Mesendoderm (in vitro differentiated cells): ENCODE measurements around the gene CA7.
A peak's percentile ranks its signal among the peaks of the same experiment; 100 is the strongest.

Experiments
- DNase-seq: peaks from one replicate; pipeline ENCODE4 v3.0.0; 2013
- H2AK5ac ChIP-seq: 2 replicates; pipeline ENCODE4 v1.6.1; 2013; ENCODE audit warnings: low read length, inconsistent platforms
- H2BK120ac ChIP-seq: 2 replicates; pipeline ENCODE4 v1.6.1; 2013; ENCODE audit warnings: low read depth, mild to moderate bottlenecking, low read length, moderate library complexity, mixed read lengths
- H2BK15ac ChIP-seq: replicated peaks from 2 replicates; pipeline ENCODE4 v1.6.1; 2013; ENCODE audit warnings: low read depth, mild to moderate bottlenecking, moderate library complexity
- H2BK5ac ChIP-seq: 2 replicates; pipeline ENCODE4 v1.6.1; 2013; ENCODE audit warnings: low read length, inconsistent platforms
- H3K18ac ChIP-seq: 2 replicates; pipeline ENCODE4 v1.6.1; 2013; ENCODE audit warnings: mild to moderate bottlenecking, low read length, mixed read lengths
- H3K23ac ChIP-seq: one replicate; pipeline ENCODE4 v1.6.1; 2013; ENCODE audit warnings: low read length
- H3K27ac ChIP-seq: 2 replicates; pipeline ENCODE4 v1.5.1; 2013; ENCODE audit warnings: low read depth, mild to moderate bottlenecking, inconsistent platforms, low read length, moderate library complexity
- H3K27me3 ChIP-seq: 2 replicates; pipeline ENCODE4 v1.6.1; 2013; ENCODE audit warnings: low read length, control low read depth, mild to moderate bottlenecking, inconsistent platforms; ENCODE audit not compliant: insufficient read depth, poor library complexity
- H3K36me3 ChIP-seq: 2 replicates; pipeline ENCODE4 v1.6.1; 2013; ENCODE audit warnings: low read length, inconsistent platforms; ENCODE audit not compliant: control insufficient read depth, insufficient read depth
- H3K4ac ChIP-seq: one replicate; pipeline ENCODE4 v1.6.1; 2013; ENCODE audit warnings: low read depth, mild to moderate bottlenecking, low read length, moderate library complexity
- H3K4me1 ChIP-seq: 2 replicates; pipeline ENCODE4 v1.6.1; 2013; ENCODE audit warnings: low read depth, low read length, inconsistent platforms; ENCODE audit not compliant: control insufficient read depth
- H3K4me2 ChIP-seq: 2 replicates; pipeline ENCODE4 v1.6.1; 2013; ENCODE audit warnings: low read length
- H3K4me3 ChIP-seq: 2 replicates; pipeline ENCODE4 v1.5.1; 2013; ENCODE audit warnings: mild to moderate bottlenecking, low read length
- H3K56ac ChIP-seq: one replicate; pipeline ENCODE4 v1.6.1; 2013; ENCODE audit warnings: low read length
- H3K79me1 ChIP-seq: 2 replicates; pipeline ENCODE4 v1.6.1; 2013; ENCODE audit warnings: low read length, inconsistent platforms
- H3K79me2 ChIP-seq: 2 replicates; pipeline ENCODE4 v1.6.1; 2013; ENCODE audit warnings: mild to moderate bottlenecking, low read length; ENCODE audit not compliant: control insufficient read depth, insufficient read depth
- H3K9ac ChIP-seq: 2 replicates; pipeline ENCODE4 v1.6.1; 2013; ENCODE audit warnings: low read length, inconsistent platforms
- H4K5ac ChIP-seq: one replicate; pipeline ENCODE4 v1.6.1; 2013; ENCODE audit warnings: low read length
- H4K8ac ChIP-seq: one replicate; pipeline ENCODE4 v1.6.1; 2013; ENCODE audit warnings: low read depth, mild to moderate bottlenecking, control low read depth, low read length, moderate library complexity
- WGBS: extraction: QIAGEN DNeasy Blood & Tissue Kit; methylation state at CpG from one replicate; pipeline ENCODE4 v1.1.7; 2013; ENCODE audit warnings: low lambda C conversion rate, missing lambda C conversion rate; ENCODE audit not compliant: insufficient coverage; ENCODE audit errors: extremely low coverage; 5-methylcytosine and 5-hydroxymethylcytosine counted together

CA7 gene

DNA sequence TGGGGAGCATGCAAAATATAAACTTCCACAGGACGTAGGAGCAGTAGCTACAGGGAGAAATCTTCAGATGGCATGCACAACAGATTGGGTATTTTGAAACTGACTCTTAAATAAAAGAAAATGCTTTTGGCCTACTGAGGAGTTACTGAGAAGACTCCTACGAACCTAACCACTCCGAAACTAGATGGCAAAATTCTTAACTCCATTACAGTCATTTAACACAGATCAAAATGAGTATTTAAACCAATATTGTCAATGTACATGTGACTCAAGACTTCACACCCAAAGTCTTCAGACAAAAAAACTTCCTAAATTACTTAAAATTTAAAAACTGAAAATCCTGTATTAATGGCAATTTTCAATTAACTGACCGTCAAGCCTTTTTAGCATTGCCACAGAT, 34.4 kb upstream of the CA7 start:
- Histone ChIP-seq H3K4ac (no peak overlapping the region), H3K27me3 (no peaks in the 10 kb centered on the region), H2AK5ac (no peak overlapping the region), H3K4me2 (no peak overlapping the region), H3K4me3 (no peak overlapping the region), H2BK120ac (no peak overlapping the region), H3K79me1 (no peaks in the 10 kb centered on the region), H3K9ac (no peak overlapping the region), H3K79me2 (no peaks in the 10 kb centered on the region), H3K27ac (no peak overlapping the region), H2BK5ac (no peak overlapping the region), H4K5ac (no peak overlapping the region), H3K18ac (no peak overlapping the region), H2BK15ac (no peak overlapping the region), H4K8ac (no peak overlapping the region), H3K4me1 (no peaks in the 10 kb centered on the region), H3K36me3 (peaks cover 13% of the 10 kb centered on the region), H3K56ac (no peak overlapping the region), H3K23ac (no peak overlapping the region)
- DNase-seq, result no peak
- WGBS, result 100% methylated on average over 1 of the region's 4 CpGs

DNA sequence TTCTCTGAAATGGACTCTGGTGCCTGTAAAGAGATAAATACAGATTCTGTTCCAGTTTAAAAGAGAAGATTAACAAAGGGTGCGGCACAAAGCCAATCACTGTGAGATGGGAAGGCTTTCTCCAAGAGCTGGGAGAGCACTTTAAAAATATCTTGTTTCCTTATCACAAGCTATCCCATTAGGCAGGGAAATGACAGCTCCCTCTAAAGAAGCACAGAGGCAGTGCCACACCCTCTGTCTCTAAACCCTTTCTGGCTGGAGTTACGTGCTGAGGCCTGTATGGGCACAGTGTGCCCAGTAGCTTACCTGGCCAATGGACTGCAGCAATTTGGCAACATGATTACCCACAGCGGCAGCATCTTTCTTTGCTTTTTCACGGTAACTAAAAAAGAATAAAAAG, 33.8 kb upstream of the CA7 start:
- Histone ChIP-seq H4K5ac (no peak overlapping the region), H4K8ac (no peak overlapping the region), H3K36me3 (peaks cover 10% of the 10 kb centered on the region), H2BK120ac (no peak overlapping the region), H3K9ac (no peak overlapping the region), H3K4me3 (no peak overlapping the region), H2BK15ac (no peak overlapping the region), H3K4me2 (no peak overlapping the region), H2AK5ac (no peak overlapping the region), H3K4ac (no peak overlapping the region), H3K27me3 (no peaks in the 10 kb centered on the region), H3K79me1 (no peaks in the 10 kb centered on the region), H2BK5ac (no peak overlapping the region), H3K23ac (no peak overlapping the region), H3K27ac (no peak overlapping the region), H3K18ac (no peak overlapping the region), H3K79me2 (no peaks in the 10 kb centered on the region), H3K4me1 (no peaks in the 10 kb centered on the region), H3K56ac (no peak overlapping the region)
- peak; percentile 5 for DNase-seq
- WGBS, result no CpG with 5 or more reads among the region's 4 CpGs

DNA sequence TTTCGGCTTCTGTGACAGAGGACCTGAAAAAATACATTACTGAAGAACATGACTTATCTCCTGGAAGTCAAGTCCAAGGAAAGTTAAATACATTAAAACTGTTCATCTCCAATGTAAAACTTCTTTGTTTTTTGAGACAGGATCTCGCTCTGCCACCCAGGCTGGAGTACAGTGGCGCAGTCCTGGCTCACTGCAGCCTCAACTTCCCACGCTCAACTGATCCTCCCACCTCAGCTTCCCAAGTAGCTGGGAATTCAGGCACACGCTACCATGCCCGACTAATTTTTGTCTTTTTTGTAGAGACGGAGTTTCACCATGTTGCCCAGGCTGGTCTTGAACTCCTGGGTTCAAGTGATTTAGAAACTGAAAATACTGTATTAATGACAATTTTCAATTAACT, 33.2 kb upstream of the CA7 start:
- no peak overlapping the region for H2AK5ac ChIP-seq
- no peak overlapping the region for H3K4me2 ChIP-seq
- no peak overlapping the region for H4K8ac ChIP-seq
- H3K56ac ChIP-seq, result no peak overlapping the region
- no peak for DNase-seq
- no peak overlapping the region for H2BK120ac ChIP-seq
- no peak overlapping the region for H2BK5ac ChIP-seq
- no peaks in the 10 kb centered on the region for H3K27me3 ChIP-seq
- no peak overlapping the region for H3K4ac ChIP-seq
- H3K18ac ChIP-seq, result no peak overlapping the region
- no peak overlapping the region for H4K5ac ChIP-seq
- H3K9ac ChIP-seq, result no peak overlapping the region
- no peak overlapping the region for H2BK15ac ChIP-seq
- H3K23ac ChIP-seq, result no peak overlapping the region
- H3K4me1 ChIP-seq, result no peaks in the 10 kb centered on the region
- H3K4me3 ChIP-seq, result no peak overlapping the region
- WGBS, result no CpG with 5 or more reads among the region's 7 CpGs
- peaks cover 10% of the 10 kb centered on the region for H3K36me3 ChIP-seq
- no peaks in the 10 kb centered on the region for H3K79me1 ChIP-seq
- no peak overlapping the region for H3K27ac ChIP-seq
- no peaks in the 10 kb centered on the region for H3K79me2 ChIP-seq

DNA sequence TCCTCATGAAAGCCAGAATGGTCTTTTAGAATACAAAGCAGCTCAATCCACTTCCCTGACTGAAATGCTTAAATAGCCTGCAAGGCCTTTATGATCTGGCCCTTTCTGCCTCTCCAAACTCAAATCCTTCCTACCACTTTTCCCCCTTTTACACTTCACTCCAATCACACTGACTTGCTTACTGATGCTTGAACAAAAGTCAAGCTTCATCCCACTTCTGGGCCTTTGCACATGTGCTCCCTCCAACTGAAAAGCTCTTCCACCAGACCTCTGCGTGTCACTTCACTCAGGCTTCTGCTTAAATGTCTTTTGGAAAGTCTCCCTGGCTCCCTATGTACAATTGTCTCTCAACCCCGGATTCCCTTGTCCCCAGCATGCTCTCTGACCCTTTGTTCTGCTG, 29.5 kb upstream of the CA7 start:
- no peak overlapping the region for H3K4me3 ChIP-seq
- H3K79me2 ChIP-seq, result no peaks in the 10 kb centered on the region
- H3K4ac ChIP-seq, result no peak overlapping the region
- H3K79me1 ChIP-seq, result no peaks in the 10 kb centered on the region
- no peak overlapping the region for H3K18ac ChIP-seq
- WGBS, result no CpG with 5 or more reads among the region's 2 CpGs
- no peak overlapping the region for H3K27ac ChIP-seq
- no peak overlapping the region for H2BK120ac ChIP-seq
- H2BK15ac ChIP-seq, result no peak overlapping the region
- no peak overlapping the region for H3K23ac ChIP-seq
- no peak overlapping the region for H4K8ac ChIP-seq
- no peak overlapping the region for H3K4me2 ChIP-seq
- H4K5ac ChIP-seq, result no peak overlapping the region
- no peak overlapping the region for H2AK5ac ChIP-seq
- H2BK5ac ChIP-seq, result no peak overlapping the region
- no peak for DNase-seq
- H3K27me3 ChIP-seq, result no peaks in the 10 kb centered on the region
- no peak overlapping the region for H3K9ac ChIP-seq
- H3K36me3 ChIP-seq, result peaks cover 11% of the 10 kb centered on the region
- no peak overlapping the region for H3K56ac ChIP-seq
- H3K4me1 ChIP-seq, result no peaks in the 10 kb centered on the region

DNA sequence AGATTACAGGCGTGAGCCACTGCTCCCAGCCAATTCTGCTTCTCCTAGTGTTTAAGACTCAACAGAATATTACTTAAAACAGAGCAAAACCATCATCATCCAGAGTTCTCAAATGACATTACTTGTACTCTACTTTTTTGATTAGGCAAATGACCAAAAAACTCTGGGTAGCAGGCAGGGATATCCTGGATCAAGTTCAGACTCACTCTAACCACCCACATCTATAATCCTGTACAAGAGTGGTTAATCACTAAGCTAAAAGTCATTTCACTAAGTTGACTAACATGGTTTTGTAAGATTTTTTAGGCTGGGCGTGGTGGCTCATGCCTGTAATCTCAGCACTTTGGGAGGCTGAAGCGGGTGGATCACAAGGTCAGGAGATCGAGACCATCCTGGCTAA, 20.2 kb upstream of the CA7 start:
- H3K18ac ChIP-seq, result no peak overlapping the region
- no peak overlapping the region for H3K4me2 ChIP-seq
- H3K9ac ChIP-seq, result no peak overlapping the region
- no peak overlapping the region for H3K56ac ChIP-seq
- peaks cover 6% of the 10 kb centered on the region for H3K79me1 ChIP-seq
- WGBS, result no CpG with 5 or more reads among the region's 4 CpGs
- DNase-seq, result no peak
- no peaks in the 10 kb centered on the region for H3K27me3 ChIP-seq
- no peak overlapping the region for H3K27ac ChIP-seq
- no peak overlapping the region for H2BK120ac ChIP-seq
- H2BK5ac ChIP-seq, result no peak overlapping the region
- H3K4me3 ChIP-seq, result no peak overlapping the region
- no peak overlapping the region for H2BK15ac ChIP-seq
- H3K4me1 ChIP-seq, result peaks cover 2% of the 10 kb centered on the region
- no peak overlapping the region for H4K5ac ChIP-seq
- H3K36me3 ChIP-seq, result peaks cover 8% of the 10 kb centered on the region
- H3K4ac ChIP-seq, result no peak overlapping the region
- H3K79me2 ChIP-seq, result peaks cover 15% of the 10 kb centered on the region
- H2AK5ac ChIP-seq, result no peak overlapping the region
- no peak overlapping the region for H4K8ac ChIP-seq
- H3K23ac ChIP-seq, result no peak overlapping the region
